ENCODE results near the gene LAMC1. TPM values are rescaled to one million over a fixed set of nuclear protein-coding genes. Genes with fewer than 3 reads are reported as not detected.
A peak's percentile ranks its signal among the peaks of the same experiment; 100 is the strongest.

Gene LAMC1
- polyA plus RNA-seq, 4 donors, result 2.5 to 84.5 (median 22.2) TPM

DNA sequence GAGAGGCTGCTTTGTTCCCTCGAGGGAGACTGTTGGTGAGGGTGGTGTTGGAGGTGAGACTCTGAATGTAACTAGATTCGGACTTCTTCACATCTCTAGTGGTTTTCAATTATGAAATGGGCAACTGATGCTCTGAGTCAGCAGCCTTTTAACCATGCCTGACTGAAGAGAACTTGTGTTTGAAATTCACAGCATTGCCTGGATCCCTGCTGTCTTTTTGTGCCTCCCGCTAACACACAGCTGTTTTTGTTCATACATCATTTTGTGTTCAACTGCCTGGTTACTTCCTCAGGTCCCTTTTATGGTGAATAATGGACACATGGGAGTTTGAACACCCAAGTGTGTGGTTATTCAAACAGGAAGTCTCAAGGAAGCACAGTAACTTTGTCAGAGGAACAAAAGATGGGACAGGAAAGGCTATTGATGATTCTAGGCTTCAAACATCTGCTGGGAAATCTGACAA lies 16.8 kb downstream of the LAMC1 start:
- Histone ChIP-seq H3K36me3 (ENCODE audit: control insufficient read depth in 3 of 3, insufficient read depth in 2 of 3, low read depth in 1 of 3, low read length in 3 of 3) (no peaks in the 10 kb centered on the region), H3K9me3 (ENCODE audit: control insufficient read depth in 2 of 2, insufficient read depth in 1 of 2, low read depth in 1 of 2, low read length in 1 of 2) (no peaks in the 10 kb centered on the region), H3K4me1 (ENCODE audit: control insufficient read depth in 3 of 3, insufficient read depth in 2 of 3, low read depth in 1 of 3, low read length in 2 of 3) (peaks cover 0 to 13% (median 6%) of the 10 kb centered on the region in 3 donors), H3K27ac (ENCODE audit: low read depth in 1 of 3, low read length in 2 of 3) (peak overlapping the region in 1 of 3 donors; percentile 1), H3K27me3 (ENCODE audit: control insufficient read depth in 3 of 3, insufficient read depth in 3 of 3, low read length in 3 of 3) (no peaks in the 10 kb centered on the region), H3K4me3 (ENCODE audit: low read depth in 1 of 3, low read length in 3 of 3) (no peak overlapping the region)
- DNase-seq, result no peak
- WGBS, 3 donors, result 34 to 71% (median 48%) methylated on average over 3 of the region's 3 CpGs
- no peak for FAIRE-seq

DNA sequence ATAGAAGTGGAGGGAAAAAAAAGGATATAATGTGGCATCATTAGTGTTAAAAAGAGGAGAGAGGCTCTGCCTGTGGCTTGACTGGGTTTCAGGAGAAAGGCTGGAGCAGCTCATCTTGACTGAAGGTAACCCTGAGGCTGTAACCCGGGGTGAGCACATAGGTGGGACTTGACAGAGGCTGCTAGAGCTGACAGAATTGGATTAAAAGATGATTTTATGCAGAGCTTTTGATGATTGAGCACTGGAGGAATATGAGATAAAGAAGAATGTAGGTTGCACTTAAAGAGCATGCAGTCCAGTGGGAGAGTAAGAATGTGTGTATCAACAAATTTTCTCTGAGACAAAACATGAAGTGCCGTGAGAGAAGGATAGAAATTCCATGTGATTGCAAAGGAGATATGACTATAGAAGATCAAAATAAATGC lies 17.3 kb downstream of the LAMC1 start:
- peaks cover 0 to 13% (median 6%) of the 10 kb centered on the region in 3 donors for H3K4me1 ChIP-seq (ENCODE audit: control insufficient read depth in 3 of 3, insufficient read depth in 2 of 3, low read depth in 1 of 3, low read length in 2 of 3)
- no peaks in the 10 kb centered on the region for H3K9me3 ChIP-seq (ENCODE audit: control insufficient read depth in 2 of 2, insufficient read depth in 1 of 2, low read depth in 1 of 2, low read length in 1 of 2)
- DNase-seq (no peak), FAIRE-seq (no peak)
- 59 to 70% (median 68%) methylated on average over 2 of the region's 2 CpGs for WGBS, 3 donors
- no peaks in the 10 kb centered on the region for H3K36me3 ChIP-seq (ENCODE audit: control insufficient read depth in 3 of 3, insufficient read depth in 2 of 3, low read depth in 1 of 3, low read length in 3 of 3)
- H3K27me3 ChIP-seq (ENCODE audit: control insufficient read depth in 3 of 3, insufficient read depth in 3 of 3, low read length in 3 of 3), result no peaks in the 10 kb centered on the region
- peak overlapping the region in 1 of 3 donors; percentile 70 for H3K27ac ChIP-seq (ENCODE audit: low read depth in 1 of 3, low read length in 2 of 3)
- H3K4me3 ChIP-seq (ENCODE audit: low read depth in 1 of 3, low read length in 3 of 3), result no peak overlapping the region

DNA sequence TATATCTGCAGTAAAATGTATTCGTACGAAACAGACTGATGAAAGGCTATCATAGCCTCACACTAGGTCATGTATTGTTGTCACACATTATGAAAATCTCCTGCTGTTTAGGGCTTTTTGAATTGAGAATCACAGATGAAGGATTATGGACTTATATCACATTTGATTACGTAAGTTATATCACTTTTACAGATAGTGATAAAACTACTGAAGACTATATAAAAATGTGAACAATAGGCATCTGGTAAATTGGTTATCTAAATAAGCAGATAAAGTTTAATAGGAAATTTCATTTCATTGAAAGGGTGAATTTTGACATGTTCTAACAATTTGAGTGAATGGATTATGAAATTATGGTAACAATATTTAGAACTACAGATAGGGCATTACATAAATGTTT lies 20.0 kb downstream of the LAMC1 start:
- 55 to 61% (median 60%) methylated on average over 3 of the region's 3 CpGs for WGBS, 3 donors
- Histone ChIP-seq H3K27ac (ENCODE audit: low read depth in 1 of 3, low read length in 2 of 3) (no peak overlapping the region), H3K4me1 (ENCODE audit: control insufficient read depth in 3 of 3, insufficient read depth in 2 of 3, low read depth in 1 of 3, low read length in 2 of 3) (peaks cover 0 to 13% (median 6%) of the 10 kb centered on the region in 3 donors), H3K9me3 (ENCODE audit: control insufficient read depth in 2 of 2, insufficient read depth in 1 of 2, low read depth in 1 of 2, low read length in 1 of 2) (no peaks in the 10 kb centered on the region), H3K4me3 (ENCODE audit: low read depth in 1 of 3, low read length in 3 of 3) (no peak overlapping the region), H3K27me3 (ENCODE audit: control insufficient read depth in 3 of 3, insufficient read depth in 3 of 3, low read length in 3 of 3) (no peaks in the 10 kb centered on the region), H3K36me3 (ENCODE audit: control insufficient read depth in 3 of 3, insufficient read depth in 2 of 3, low read depth in 1 of 3, low read length in 3 of 3) (no peaks in the 10 kb centered on the region)
- FAIRE-seq, result no peak
- no peak for DNase-seq

DNA sequence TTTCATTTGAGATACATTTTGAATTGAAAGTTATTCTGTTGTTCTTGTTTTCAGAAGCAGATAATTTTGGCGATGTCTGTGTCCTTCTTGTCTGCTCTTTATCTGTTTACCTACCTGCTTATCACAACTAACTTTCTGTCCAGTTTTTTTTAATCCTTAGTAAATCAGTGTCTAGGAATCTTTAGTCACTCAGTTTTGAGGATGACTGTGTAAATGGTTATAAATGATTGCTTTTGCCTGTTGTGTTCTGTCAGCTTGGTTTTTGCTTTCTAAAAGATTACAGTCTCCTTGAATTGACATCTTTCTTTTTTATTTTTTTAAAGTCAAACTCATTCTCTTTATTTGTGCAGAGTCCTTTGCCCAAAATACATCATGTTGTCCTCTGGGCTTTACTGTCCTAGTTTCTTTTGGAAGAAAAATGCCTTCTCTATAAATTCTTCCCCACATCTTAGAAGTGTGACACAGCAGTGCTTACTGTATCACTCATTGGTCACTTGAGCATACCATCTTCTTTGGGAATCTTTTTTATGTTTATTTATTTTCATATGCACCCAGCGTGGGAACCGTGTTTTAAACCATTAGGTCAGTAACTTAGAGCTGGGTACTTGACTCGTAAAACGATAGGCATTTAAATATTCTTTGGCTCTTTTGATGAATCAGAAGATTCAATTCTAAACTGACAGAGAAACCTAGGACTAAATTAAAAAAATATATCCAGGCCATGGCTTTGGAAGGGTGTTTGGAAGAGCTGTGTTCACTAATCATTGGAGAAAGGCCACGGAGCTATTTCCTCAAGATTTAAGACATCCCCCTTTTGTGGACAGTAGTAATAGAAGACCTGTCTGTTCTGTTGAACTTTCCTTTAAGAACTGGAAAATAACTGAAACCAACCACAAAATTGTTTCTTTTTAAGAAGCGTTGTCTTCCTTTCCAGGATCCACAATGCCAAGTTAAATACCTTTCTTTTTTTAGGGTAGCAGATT lies 20.9 kb downstream of the LAMC1 start:
- no peak for FAIRE-seq
- Histone ChIP-seq H3K27me3 (ENCODE audit: control insufficient read depth in 3 of 3, insufficient read depth in 3 of 3, low read length in 3 of 3) (no peaks in the 10 kb centered on the region), H3K9me3 (ENCODE audit: control insufficient read depth in 2 of 2, insufficient read depth in 1 of 2, low read depth in 1 of 2, low read length in 1 of 2) (no peaks in the 10 kb centered on the region), H3K27ac (ENCODE audit: low read depth in 1 of 3, low read length in 2 of 3) (peak overlapping the region in 1 of 3 donors; percentile 14), H3K4me3 (ENCODE audit: low read depth in 1 of 3, low read length in 3 of 3) (no peak overlapping the region), H3K36me3 (ENCODE audit: control insufficient read depth in 3 of 3, insufficient read depth in 2 of 3, low read depth in 1 of 3, low read length in 3 of 3) (no peaks in the 10 kb centered on the region), H3K4me1 (ENCODE audit: control insufficient read depth in 3 of 3, insufficient read depth in 2 of 3, low read depth in 1 of 3, low read length in 2 of 3) (peaks cover 0 to 13% (median 6%) of the 10 kb centered on the region in 3 donors)
- DNase-seq, result no peak
- 56 to 76% (median 71%) methylated on average over 7 of the region's 7 CpGs for WGBS, 3 donors

DNA sequence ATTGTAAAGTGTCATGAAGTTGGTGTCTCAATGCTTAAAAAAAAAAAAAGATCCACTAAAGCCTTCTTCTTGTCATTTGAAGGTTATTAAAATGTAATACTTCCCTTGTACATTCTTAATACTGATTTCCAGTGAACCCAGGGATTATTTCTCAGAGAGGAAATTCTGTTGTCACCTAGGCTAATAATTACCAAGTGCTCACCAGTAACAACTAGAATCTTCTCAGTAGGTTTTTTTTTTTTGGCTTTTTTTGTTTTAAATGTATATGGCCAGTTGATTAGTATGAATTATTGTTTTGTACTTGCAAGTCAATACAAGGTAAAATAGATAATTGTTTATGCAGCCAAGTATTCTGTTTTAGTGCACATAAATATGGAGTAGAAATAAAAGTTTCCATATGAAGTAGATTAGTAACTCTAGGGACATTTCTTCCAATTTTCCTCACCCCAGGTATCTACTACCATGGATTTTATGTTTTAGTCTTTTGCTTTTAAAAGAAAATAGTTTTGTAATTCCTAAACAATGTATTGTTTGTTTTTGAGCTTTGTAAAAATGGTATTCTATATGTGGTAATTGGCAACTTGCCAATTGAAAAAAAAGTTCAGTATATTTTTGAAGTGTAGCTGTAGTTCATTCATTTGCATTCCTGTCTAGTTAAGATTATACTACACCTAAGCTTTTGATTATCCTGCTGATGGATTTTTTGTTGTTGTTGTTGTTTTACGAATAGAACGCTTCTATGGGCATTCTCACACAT lies 21.9 kb downstream of the LAMC1 start:
- H3K27ac ChIP-seq (ENCODE audit: low read depth in 1 of 3, low read length in 2 of 3), result no peak overlapping the region
- no peaks in the 10 kb centered on the region for H3K9me3 ChIP-seq (ENCODE audit: control insufficient read depth in 2 of 2, insufficient read depth in 1 of 2, low read depth in 1 of 2, low read length in 1 of 2)
- WGBS, 3 donors, result 93 to 97% (median 95%) methylated on average over 2 of the region's 2 CpGs
- no peaks in the 10 kb centered on the region for H3K27me3 ChIP-seq (ENCODE audit: control insufficient read depth in 3 of 3, insufficient read depth in 3 of 3, low read length in 3 of 3)
- no peak for DNase-seq
- H3K4me3 ChIP-seq (ENCODE audit: low read depth in 1 of 3, low read length in 3 of 3), result no peak overlapping the region
- FAIRE-seq, result no peak
- no peaks in the 10 kb centered on the region for H3K36me3 ChIP-seq (ENCODE audit: control insufficient read depth in 3 of 3, insufficient read depth in 2 of 3, low read depth in 1 of 3, low read length in 3 of 3)
- H3K4me1 ChIP-seq (ENCODE audit: control insufficient read depth in 3 of 3, insufficient read depth in 2 of 3, low read depth in 1 of 3, low read length in 2 of 3), result peaks cover 0 to 10% (median 6%) of the 10 kb centered on the region in 3 donors

DNA sequence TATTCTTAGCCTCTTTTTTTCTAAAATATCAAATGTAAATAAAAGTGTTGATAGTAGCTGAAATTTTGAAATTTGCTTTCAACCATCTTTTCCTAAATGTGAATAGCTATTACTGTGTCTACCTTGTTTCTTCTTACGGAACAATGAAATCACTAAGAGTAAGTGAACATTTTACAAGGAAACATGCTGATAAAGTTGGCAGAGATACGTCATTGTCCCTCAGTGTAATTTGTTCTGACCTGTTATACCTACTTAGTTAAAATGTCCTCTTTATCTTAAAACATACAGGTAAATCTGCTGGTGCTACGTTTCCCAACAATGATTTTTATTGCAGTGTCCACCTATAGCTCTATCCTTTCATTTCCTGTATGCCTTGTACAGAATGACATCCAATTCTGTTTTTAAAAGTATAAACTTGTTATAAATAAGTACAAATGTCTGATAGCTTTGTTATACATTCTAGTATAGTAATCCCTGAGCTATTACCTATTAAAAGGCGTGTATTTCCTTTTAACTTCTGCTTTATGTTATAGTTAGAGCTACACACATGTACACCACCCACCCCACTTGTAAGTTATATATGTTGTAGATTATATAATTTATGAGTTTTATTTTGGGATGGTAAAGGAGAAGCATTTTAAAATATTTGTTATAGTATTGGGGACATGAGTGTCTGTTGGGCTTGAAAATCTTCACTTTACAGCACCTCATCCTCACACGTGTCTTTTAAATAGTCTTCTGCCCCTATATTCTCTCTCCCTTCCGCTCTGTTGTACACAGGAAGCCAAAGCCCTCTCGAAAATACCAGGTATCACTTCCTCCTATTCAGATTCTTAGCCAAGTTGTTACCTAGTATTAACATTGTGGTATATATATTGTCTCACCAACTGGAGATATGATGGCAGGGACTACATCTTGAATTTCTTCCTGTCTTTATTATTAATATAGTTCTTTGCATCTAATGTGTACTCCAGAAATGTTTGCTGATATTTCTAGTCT lies 25.2 kb downstream of the LAMC1 start:
- FAIRE-seq, result no peak
- 61 to 74% (median 69%) methylated on average over 7 of the region's 7 CpGs for WGBS, 3 donors
- Histone ChIP-seq H3K36me3 (ENCODE audit: control insufficient read depth in 3 of 3, insufficient read depth in 2 of 3, low read depth in 1 of 3, low read length in 3 of 3) (peaks cover 0 to 3% (median 0%) of the 10 kb centered on the region in 3 donors), H3K27me3 (ENCODE audit: control insufficient read depth in 3 of 3, insufficient read depth in 3 of 3, low read length in 3 of 3) (no peaks in the 10 kb centered on the region), H3K4me1 (ENCODE audit: control insufficient read depth in 3 of 3, insufficient read depth in 2 of 3, low read depth in 1 of 3, low read length in 2 of 3) (peaks cover 0 to 6% (median 0%) of the 10 kb centered on the region in 3 donors), H3K27ac (ENCODE audit: low read depth in 1 of 3, low read length in 2 of 3) (no peak overlapping the region), H3K4me3 (ENCODE audit: low read depth in 1 of 3, low read length in 3 of 3) (no peak overlapping the region), H3K9me3 (ENCODE audit: control insufficient read depth in 2 of 2, insufficient read depth in 1 of 2, low read depth in 1 of 2, low read length in 1 of 2) (no peaks in the 10 kb centered on the region)
- DNase-seq, result no peak

DNA sequence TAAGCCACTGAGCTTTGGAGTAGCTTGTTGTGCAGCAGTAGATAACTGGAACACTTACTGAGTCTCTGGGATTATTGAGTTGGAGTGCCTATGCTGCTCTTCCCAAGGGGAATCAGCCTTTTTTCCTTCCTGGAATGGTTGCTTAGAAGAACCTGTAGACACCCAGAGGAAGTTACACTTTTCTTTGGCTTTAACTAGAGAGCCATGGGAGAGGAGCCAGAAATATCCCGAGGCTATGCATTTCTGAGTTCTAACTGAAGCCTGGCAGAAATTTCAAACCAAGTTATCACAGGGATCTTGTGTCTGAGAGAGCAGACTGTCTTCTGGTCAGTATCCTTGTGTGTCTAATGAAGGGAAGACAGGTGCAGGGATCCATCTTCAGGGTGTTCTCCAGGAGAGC lies 28.3 kb downstream of the LAMC1 start:
- Histone ChIP-seq H3K4me1 (ENCODE audit: control insufficient read depth in 3 of 3, insufficient read depth in 2 of 3, low read depth in 1 of 3, low read length in 2 of 3) (no peaks in the 10 kb centered on the region), H3K27ac (ENCODE audit: low read depth in 1 of 3, low read length in 2 of 3) (no peak overlapping the region), H3K27me3 (ENCODE audit: control insufficient read depth in 3 of 3, insufficient read depth in 3 of 3, low read length in 3 of 3) (no peaks in the 10 kb centered on the region), H3K4me3 (ENCODE audit: low read depth in 1 of 3, low read length in 3 of 3) (no peak overlapping the region), H3K9me3 (ENCODE audit: control insufficient read depth in 2 of 2, insufficient read depth in 1 of 2, low read depth in 1 of 2, low read length in 1 of 2) (no peaks in the 10 kb centered on the region), H3K36me3 (ENCODE audit: control insufficient read depth in 3 of 3, insufficient read depth in 2 of 3, low read depth in 1 of 3, low read length in 3 of 3) (peaks cover 0 to 4% (median 0%) of the 10 kb centered on the region in 3 donors)
- 59 to 94% (median 87%) methylated on average over 1 of the region's 1 CpG for WGBS, 3 donors
- DNase-seq (no peak), FAIRE-seq (no peak)
